HG03103 (cell line): ENCODE results near the gene IFIT1.
"Not testable (repeated sequence)": the region's sequence is repeated elsewhere in the genome, so short reads cannot be mapped to it uniquely, and the experiment has no call there.

ENCODE experiments used
- ATAC-seq: cut with Tn5 transposase; IDR thresholded peaks from one replicate; pipeline ENCODE4 v1.9.1; 2021; ENCODE audit warnings: low read depth; ENCODE audit not compliant: unreplicated experiment

Gene IFIT1

GRCh38 chr10:89393898-89394297 is 1.5 kb downstream of the IFIT1 start:
- no peak for ATAC-seq

- ATAC-seq = no peak
Measured at GRCh38 chr10:89395141-89395540, 2.7 kb downstream of the IFIT1 start.

GRCh38 chr10:89398003-89398749 is 5.8 kb downstream of the IFIT1 start:
- ATAC-seq = no peak

GRCh38 chr10:89399956-89400355 is 7.5 kb downstream of the IFIT1 start:
- ATAC-seq = no peak

GRCh38 chr10:89403043-89403442 is 10.6 kb downstream of the IFIT1 start:
- no peak for ATAC-seq

- ATAC-seq = no peak
Measured at GRCh38 chr10:89404104-89405047, 12.0 kb downstream of the IFIT1 start.

GRCh38 chr10:89406178-89406577 is 13.8 kb downstream of the IFIT1 start:
- not testable (repeated sequence) for ATAC-seq

GRCh38 chr10:89407792-89408191 is 15.4 kb downstream of the IFIT1 start:
- ATAC-seq = not testable (repeated sequence)

- ATAC-seq = not testable (repeated sequence)
Measured at GRCh38 chr10:89409282-89409681, 16.9 kb downstream of the IFIT1 start.

- ATAC-seq = not testable (repeated sequence)
Measured at GRCh38 chr10:89410551-89410950, 18.1 kb downstream of the IFIT1 start.

GRCh38 chr10:89411135-89411534 is 18.7 kb downstream of the IFIT1 start:
- ATAC-seq = not testable (repeated sequence)

- ATAC-seq = not testable (repeated sequence)
Measured at GRCh38 chr10:89412276-89412675, 19.9 kb downstream of the IFIT1 start.

GRCh38 chr10:89413398-89413912 is 21.0 kb downstream of the IFIT1 start:
- ATAC-seq = no peak

- peak; percentile 72 for ATAC-seq
Measured at GRCh38 chr10:89414146-89414878, 21.9 kb downstream of the IFIT1 start, which contains the start of gene IFIT5. IFIT5 (plus strand) TSS chr10:89414568; CDS start chr10:89414799, 231 bp downstream.

- ATAC-seq = peak; percentile 14
Measured at GRCh38 chr10:89414879-89415821, 22.7 kb downstream of the IFIT1 start.

- no peak for ATAC-seq
Measured at GRCh38 chr10:89416465-89416864, 24.0 kb downstream of the IFIT1 start.

- no peak for ATAC-seq
Measured at GRCh38 chr10:89419548-89419947, 27.1 kb downstream of the IFIT1 start.

GRCh38 chr10:89421018-89421476 is 28.6 kb downstream of the IFIT1 start:
- ATAC-seq = no peak

- ATAC-seq = no peak
Measured at GRCh38 chr10:89425000-89425399, 32.6 kb downstream of the IFIT1 start.
